Measurements from ENCODE around the gene RRP15.

The RRP15 gene

DNA sequence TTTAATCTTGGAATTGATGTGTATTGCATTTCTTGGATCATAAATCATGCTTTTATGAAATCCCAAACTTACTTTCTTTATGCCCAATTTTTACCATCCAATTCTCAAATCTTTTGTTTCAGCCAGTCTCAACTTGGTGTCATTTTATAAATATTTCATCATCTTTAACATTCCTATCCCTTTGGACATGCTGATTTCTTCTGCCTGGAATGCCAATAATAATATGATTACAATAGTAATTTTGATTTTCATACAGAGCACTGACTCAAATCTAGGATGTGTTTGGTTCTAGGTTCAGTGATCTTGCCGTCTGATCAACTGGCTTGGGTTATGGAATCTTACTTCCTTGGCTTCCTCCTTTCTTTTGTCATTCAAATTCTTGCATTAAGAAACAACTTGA, 12.8 kb downstream of the RRP15 start:
- no peak overlapping the region for H3K4me3 ChIP-seq (ENCODE audit: low read depth, low read length)
- CTCF ChIA-PET: interaction anchor here (1.0 to 2.2 kb wide), 7 partner anchors 8 to 1363 kb away, joined by 3 to 22 read pairs (median 4); no protein-coding TSS in a partner anchor
- POLR2A ChIA-PET: no interaction called here
- no peak for DNase-seq (ENCODE audit: low read depth, low spot score)
- TF ChIP-seq, protein P1, sequence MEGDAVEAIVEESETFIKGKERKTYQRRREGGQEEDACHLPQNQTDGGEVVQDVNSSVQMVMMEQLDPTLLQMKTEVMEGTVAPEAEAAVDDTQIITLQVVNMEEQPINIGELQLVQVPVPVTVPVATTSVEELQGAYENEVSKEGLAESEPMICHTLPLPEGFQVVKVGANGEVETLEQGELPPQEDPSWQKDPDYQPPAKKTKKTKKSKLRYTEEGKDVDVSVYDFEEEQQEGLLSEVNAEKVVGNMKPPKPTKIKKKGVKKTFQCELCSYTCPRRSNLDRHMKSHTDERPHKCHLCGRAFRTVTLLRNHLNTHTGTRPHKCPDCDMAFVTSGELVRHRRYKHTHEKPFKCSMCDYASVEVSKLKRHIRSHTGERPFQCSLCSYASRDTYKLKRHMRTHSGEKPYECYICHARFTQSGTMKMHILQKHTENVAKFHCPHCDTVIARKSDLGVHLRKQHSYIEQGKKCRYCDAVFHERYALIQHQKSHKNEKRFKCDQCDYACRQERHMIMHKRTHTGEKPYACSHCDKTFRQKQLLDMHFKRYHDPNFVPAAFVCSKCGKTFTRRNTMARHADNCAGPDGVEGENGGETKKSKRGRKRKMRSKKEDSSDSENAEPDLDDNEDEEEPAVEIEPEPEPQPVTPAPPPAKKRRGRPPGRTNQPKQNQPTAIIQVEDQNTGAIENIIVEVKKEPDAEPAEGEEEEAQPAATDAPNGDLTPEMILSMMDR (IDR thresholded peaks at IDR 0.05; ENCODE audit: insufficient read depth, low read length, missing control alignments): no peak

DNA sequence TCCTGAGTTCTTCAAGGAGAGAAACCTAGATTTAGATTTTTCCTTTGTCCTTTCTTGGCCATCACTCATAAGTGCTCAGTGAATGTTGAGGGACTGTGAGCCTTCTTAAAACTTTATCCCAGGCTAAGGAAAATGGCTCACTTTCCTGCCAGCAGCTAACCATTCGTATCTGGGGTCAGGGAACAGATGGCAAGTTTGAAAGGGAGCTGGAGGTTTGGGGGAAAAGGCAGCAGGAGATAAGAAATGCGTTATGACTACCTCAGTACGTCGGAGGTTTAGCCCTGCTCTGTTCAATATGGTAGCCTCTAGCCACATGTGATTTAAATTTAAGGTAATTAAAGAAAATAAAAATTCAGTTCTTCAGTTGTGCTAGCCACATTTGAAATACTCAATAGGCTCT, 13.3 kb downstream of the RRP15 start:
- TF ChIP-seq, protein P1 (IDR thresholded peaks at IDR 0.05; ENCODE audit: insufficient read depth, low read length, missing control alignments): no peak
- H3K4me3 ChIP-seq (ENCODE audit: low read depth, low read length): no peak overlapping the region
- DNase-seq (ENCODE audit: low read depth, low spot score): no peak
- ChIA-PET CTCF (interaction anchor here (0.9 to 2.2 kb wide), 16 partner anchors 9 to 1514 kb away, joined by 3 to 22 read pairs (median 4); partner anchors contain the start of gene TGFB2), POLR2A (interaction anchor here (0.6 kb wide), 1 partner anchor 1751 kb away, joined by 3 read pairs; no protein-coding TSS in a partner anchor)

DNA sequence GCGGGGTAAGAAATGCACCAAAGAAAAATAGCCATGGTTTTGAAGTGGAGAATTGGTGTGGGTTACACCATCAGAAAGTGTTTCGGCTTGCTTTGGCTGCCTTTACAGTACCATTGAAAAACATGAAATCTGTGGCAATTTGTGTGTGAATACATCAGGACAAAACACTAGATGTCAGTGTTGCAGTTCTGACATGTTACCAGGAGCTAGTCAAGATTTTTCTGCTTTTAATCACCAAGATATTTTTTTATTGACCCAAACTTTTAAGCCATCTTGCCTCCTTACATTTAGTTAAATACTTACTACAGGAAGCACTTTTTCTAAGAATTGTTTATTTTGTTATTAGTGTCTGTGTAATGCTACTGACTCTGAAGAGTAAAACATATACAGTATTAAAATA, 14.3 kb downstream of the RRP15 start:
- peak; percentile 23 for DNase-seq (ENCODE audit: low read depth, low spot score)
- TF ChIP-seq, protein P1 (IDR thresholded peaks at IDR 0.05; ENCODE audit: insufficient read depth, low read length, missing control alignments): peak; percentile 60
- CTCF ChIA-PET: interaction anchor here (0.6 to 2.2 kb wide), 28 partner anchors 8 to 1513 kb away, joined by 3 to 22 read pairs (median 4); partner anchors contain the start of genes RRP15 and TGFB2
- POLR2A ChIA-PET: no interaction called here
- no peak overlapping the region for H3K4me3 ChIP-seq (ENCODE audit: low read depth, low read length)

DNA sequence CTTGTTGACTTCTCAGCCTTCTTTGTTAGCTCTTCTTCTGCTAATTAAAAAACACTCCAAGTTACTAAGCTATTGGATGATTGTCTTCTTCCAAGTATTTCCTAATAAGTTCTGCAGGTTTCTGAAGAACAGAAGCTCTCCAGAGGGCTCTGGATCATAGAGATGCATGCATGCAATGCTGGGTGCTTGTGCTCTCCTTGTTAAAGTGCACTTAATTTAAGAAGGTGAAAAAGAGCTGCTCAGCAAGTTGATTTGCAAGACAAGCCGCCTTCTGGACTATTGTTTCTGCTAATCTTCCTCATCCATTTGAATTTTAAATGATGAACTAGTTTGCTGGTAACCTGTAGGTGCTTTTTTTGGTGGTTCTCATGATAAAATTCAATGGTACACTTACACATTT, 16.1 kb downstream of the RRP15 start:
- H3K4me3 ChIP-seq (ENCODE audit: low read depth, low read length): no peak overlapping the region
- POLR2A ChIA-PET: no interaction called here
- DNase-seq (ENCODE audit: low read depth, low spot score): no peak
- TF ChIP-seq, protein P1 (IDR thresholded peaks at IDR 0.05; ENCODE audit: insufficient read depth, low read length, missing control alignments): no peak
- CTCF ChIA-PET: interaction anchor here (1.1 to 2.0 kb wide), 5 partner anchors 10 to 1512 kb away, joined by 3 to 9 read pairs (median 5); no protein-coding TSS in a partner anchor

DNA sequence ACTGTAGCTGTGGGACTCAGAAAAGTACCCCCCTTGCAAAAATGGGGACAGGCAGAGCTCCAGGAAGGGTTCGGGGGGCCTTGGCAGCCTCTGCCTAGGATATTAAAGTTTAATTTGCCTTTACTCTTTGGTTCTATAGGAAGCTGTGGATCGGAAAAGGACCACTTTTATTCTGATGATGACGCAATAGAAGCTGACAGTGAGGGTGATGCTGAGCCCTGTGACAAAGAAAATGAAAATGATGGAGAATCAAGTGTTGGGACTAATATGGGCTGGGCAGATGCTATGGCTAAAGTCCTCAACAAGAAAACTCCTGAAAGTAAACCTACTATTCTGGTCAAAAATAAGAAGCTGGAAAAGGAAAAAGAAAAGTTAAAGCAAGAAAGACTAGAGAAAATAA, 17.1 kb downstream of the RRP15 start:
- POLR2A ChIA-PET: no interaction called here
- TF ChIP-seq, protein P1 (IDR thresholded peaks at IDR 0.05; ENCODE audit: insufficient read depth, low read length, missing control alignments): no peak
- H3K4me3 ChIP-seq (ENCODE audit: low read depth, low read length): no peak overlapping the region
- CTCF ChIA-PET: interaction anchor here (0.9 to 1.4 kb wide), 2 partner anchors 9 to 26 kb away, joined by 3 to 4 read pairs; no protein-coding TSS in a partner anchor
- DNase-seq (ENCODE audit: low read depth, low spot score): no peak

DNA sequence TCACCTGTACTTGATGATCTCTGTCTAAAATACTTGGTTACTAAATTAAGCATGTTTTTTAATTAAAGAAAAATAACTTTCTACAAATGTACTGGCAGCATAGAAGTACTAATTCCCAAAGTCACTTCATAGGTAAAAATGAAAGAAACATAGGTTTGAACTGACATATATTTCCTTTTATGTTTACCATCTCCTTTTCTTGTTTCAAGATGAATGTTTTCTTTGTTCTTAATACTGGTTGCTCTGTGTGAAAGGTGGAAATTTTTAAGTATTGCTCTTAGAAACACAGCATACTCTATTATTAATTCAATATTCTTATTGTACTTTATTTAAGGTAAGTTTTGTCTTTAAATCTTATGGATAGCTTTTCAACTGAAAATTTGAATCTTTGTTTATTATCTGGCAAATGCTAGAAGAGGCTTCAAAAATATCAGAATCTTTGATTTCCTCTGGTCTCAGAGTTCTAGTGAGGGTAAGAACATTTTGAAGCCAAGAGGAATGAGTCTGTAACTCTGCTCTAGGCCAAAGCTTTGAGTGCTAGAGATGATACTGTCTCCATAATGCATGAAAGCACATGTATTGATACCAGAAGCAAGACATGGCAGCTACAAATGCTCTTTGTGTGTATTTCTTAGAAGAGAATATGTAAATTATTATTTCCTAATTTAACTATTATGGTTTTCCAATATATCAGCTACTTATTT, 18.2 kb downstream of the RRP15 start:
- CTCF ChIA-PET: interaction anchor here (0.9 to 1.6 kb wide), 6 partner anchors 9 to 885 kb away, joined by 3 read pairs; no protein-coding TSS in a partner anchor
- TF ChIP-seq, protein P1 (IDR thresholded peaks at IDR 0.05; ENCODE audit: insufficient read depth, low read length, missing control alignments): no peak
- POLR2A ChIA-PET: no interaction called here
- no peak for DNase-seq (ENCODE audit: low read depth, low spot score)
- H3K4me3 ChIP-seq (ENCODE audit: low read depth, low read length): no peak overlapping the region
